Pulmonary artery endothelial cell (primary cell): Measurements from ENCODE around the gene MX1. TPM values are rescaled to one million over a fixed set of nuclear protein-coding genes. Genes with fewer than 3 reads are reported as not detected.
"Not testable (repeated sequence)": the region's sequence is repeated elsewhere in the genome, so short reads cannot be mapped to it uniquely, and the experiment has no call there.

Source experiments
- DNase-seq: peaks from one replicate; pipeline ENCODE4 v3.0.0-alpha.2; 2011; ENCODE audit warnings: low read depth, low spot score
- total RNA-seq: library from RNA; depleted of rRNA; stranded (reverse); fragments of >200 nt; gene quantifications from 2 replicates; pipeline ENCODE4 v1.2.3, GENCODE V29; 2014

The MX1 gene
- total RNA-seq, 1 donor from 2014 or later = 12.9 TPM

DNA sequence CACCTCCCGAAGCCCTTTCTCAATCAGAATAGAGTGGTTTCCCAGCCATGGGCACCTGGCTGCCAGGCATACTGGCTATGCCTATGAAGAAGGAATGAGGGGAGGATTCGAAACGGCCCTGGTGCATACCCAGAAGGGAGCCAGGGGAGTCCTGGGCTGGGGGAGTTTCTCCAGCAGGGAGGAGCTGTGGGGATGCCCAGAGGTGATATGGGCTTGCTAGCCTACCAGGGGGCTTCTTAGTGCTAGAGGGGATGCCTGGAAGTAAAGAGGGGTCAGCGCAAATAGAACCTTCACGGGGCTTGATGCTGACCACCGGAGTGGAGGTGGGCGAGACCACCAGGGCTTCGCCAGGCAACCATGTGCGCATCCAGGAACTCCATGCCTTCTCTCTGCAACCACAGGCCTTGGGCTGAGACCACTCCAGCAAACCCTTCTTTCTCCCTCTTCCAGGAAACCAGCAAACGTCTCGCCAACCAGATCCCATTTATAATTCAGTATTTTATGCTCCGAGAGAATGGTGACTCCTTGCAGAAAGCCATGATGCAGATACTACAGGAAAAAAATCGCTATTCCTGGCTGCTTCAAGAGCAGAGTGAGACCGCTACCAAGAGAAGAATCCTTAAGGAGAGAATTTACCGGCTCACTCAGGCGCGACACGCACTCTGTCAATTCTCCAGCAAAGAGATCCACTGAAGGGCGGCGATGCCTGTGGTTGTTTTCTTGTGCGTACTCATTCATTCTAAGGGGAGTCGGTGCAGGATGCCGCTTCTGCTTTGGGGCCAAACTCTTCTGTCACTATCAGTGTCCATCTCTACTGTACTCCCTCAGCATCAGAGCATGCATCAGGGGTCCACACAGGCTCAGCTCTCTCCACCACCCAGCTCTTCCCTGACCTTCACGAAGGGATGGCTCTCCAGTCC is 18.2 kb upstream of the MX1 start:
- DNase-seq = no peak

DNA sequence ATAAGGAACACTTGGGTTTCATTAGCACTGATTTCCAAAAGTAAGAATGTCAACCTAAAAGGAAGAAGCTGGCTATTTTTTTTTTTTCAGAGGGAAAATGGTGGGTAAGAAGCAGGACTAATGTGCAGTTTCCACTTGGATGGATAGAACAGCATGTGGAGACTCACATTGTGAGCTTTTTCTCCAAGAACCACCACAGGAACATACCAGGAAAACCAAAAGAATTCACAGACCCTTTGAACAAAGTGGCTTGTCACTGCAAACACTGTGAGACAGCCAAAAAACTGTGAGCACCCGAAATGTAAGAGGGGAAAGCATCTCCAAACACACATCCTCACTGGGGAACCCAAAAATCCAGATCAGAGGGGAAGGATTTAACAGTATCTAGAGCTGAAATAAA is 15.7 kb upstream of the MX1 start:
- no peak for DNase-seq

GRCh38 chr21:41410767-41411448 is 15.1 kb upstream of the MX1 start:
- no peak for DNase-seq

- no peak for DNase-seq
Observed at GRCh38 chr21:41411449-41412089, 14.5 kb upstream of the MX1 start.

DNA sequence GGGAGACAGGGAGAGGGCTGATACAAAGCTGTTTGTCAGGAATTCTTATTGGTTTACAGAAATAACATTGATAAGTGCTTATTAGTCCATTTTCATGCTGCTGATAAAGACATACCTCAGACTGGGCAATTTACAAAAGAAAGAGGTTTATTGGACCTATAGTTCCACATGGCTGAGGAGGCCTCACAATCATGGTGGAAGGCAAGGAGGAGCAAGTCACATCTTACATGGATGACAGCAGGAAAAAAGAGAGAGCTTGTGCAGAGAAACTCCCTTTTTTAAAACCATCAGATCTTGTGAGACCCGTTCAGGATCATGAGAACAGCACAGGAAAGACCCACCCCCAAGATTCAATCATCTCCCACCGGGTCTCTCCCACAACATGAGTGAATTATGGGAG is 8.5 kb upstream of the MX1 start:
- DNase-seq = not testable (repeated sequence)

DNA sequence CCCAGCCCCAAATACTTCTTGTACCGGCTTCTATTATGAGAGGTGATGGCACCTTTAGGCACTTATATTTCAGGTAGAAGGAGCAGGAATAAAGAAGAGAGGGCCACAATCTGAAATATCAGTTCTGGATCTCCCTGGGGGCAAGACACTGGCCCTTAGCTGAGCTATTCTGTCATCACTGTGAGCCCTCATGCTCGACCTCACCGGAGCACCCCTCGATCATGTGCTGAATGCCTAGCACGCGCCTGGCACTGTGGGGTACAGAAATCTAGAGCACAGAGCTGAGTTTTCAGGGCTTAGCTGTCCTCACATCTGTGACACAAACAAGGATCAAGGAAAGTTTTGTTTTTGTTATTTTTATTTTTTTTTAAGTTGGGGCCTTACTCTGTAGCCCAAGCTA is 7.6 kb upstream of the MX1 start:
- DNase-seq = no peak

DNA sequence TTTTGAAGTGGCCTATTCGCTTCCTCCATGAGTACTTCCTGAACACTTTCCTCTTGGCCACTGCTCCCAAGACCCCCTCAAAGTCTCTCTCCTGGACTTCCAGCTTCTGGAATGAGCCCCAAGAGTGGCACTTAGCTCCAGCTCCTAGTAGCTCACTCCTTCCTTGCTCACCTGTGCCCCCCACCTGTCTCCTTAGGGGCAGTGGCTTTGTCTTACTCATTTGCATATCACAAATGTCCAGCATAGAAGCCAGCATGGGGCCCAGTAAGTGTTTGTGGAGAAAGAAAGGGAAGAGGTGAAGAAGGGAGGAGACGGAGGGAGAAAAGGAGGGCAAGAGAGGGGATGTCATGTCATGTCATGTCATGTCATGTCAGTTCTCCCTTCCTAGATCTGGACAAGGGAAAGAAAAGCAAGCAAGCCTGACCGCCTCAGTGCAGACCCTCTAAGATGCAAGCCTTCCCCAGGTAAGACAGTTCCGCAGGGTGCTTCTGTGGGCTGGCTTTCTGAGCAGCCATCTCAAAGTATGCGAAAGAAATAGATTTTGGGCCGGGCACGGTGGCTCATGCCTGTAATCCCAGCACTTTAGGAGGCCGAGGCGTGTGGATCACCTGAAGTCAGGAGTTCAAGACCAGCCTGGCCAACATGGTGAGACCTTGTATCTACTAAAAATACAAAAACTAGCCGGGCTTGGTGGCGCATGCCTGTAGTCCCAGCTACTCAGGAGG is 6.9 kb upstream of the MX1 start:
- DNase-seq = no peak

- DNase-seq = peak; percentile 64
Observed at GRCh38 chr21:41419921-41420862, 5.8 kb upstream of the MX1 start.

DNA sequence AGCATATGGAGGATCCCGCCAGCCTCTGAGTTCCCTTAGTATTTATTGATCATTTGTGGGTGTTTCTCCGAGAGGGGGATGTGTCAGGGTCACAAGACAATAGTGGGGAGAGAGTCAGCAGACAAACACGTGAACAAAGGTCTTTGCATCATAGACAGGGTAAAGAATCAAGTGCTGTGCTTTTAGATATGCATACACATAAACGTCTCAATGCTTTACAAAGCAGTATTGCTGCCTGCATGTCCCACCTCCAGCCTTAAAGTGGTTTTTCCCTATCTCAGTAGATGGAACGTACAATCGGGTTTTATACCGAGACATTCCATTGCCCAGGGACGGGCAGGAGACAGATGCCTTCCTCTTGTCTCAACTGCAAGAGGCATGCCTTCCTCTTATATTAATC is 5.0 kb upstream of the MX1 start:
- DNase-seq = not testable (repeated sequence)

- no peak for DNase-seq
Observed at GRCh38 chr21:41422546-41423304, 3.3 kb upstream of the MX1 start.

GRCh38 chr21:41423305-41423636 is 2.8 kb upstream of the MX1 start:
- DNase-seq = not testable (repeated sequence)

DNA sequence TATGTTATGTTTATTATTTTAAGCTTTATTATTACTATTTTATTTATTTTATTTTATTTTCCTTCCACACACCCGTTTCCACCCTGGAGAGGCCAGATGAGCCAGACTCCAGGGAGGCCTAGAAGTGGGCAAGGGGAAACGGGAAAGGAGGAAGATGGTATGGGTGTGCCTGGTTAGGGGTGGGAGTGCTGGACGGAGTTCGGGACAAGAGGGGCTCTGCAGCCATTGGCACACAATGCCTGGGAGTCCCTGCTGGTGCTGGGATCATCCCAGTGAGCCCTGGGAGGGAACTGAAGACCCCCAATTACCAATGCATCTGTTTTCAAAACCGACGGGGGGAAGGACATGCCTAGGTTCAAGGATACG is 468 bp upstream of the MX1 start:
- no peak for DNase-seq

- DNase-seq = no peak
Observed at GRCh38 chr21:41426676-41427404, 801 bp downstream of the MX1 start.

DNA sequence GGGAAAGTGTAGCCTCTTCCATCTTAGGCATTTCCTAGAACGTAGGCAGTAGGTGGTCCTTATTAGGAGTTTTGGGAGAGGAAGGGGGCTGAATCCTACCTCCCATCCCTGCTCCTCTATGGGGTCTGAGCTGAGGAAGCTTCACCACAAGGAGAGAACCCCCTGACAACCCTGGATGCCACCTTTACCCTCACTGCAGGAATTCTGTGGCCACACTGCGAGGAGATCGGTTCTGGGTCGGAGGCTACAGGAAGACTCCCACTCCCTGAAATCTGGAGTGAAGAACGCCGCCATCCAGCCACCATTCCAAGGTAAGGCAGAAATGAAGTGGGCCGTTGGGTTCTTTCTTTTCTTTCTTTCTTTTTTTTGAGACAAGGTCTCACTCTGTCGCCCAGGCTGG is 1.5 kb downstream of the MX1 start:
- no peak for DNase-seq

- DNase-seq = no peak
Observed at GRCh38 chr21:41428311-41428710, 2.3 kb downstream of the MX1 start.

GRCh38 chr21:41428847-41429246 is 2.8 kb downstream of the MX1 start:
- DNase-seq = no peak

- no peak for DNase-seq
Observed at GRCh38 chr21:41429305-41429704, 3.3 kb downstream of the MX1 start.

DNA sequence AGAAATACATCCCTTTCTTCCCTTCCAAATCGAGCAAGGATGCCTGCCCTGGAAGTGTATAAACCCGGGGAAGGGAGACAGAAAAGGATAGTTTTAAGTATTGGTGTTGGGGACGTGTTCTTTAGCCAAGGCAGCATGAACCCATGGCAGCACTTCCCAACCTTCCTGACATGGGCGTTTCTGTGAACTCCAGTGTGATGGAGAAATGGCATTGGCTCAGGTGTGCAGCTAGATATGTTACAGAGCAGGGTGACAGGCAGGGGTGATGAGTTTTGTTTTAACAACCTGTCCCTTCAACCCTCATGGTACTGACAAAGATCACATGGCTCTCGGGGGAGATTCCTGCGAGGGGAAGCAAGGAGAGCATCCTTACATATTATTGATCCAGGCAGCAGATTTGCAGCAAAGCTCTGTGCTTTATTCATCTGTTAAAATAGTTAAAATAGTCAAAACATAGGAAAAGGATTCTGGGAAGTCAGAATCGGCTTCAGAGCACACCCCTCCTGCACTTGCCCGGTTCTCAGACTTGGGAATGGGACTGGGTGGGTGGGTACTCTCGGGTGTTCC is 4.0 kb downstream of the MX1 start:
- no peak for DNase-seq
